Fibroblast of lung (primary cell): Measurements from ENCODE around the gene KATNAL1. TPM values are rescaled to one million over a fixed set of nuclear protein-coding genes. Genes with fewer than 3 reads are reported as not detected.

Source experiments
- DNase-seq, 2 donors: peaks; one replicate each; pipeline versions ENCODE4 v3.0.0 to v3.0.0-alpha.2; 2010; ENCODE audit warnings: low read depth in 2 of 2
- H2AFZ ChIP-seq: 2 replicates; pipeline ENCODE4 v1.5.1; 2012; ENCODE audit warnings: low read length, control low read depth, inconsistent platforms
- H3K27ac ChIP-seq: 2 replicates; pipeline ENCODE4 v1.5.1; 2011; ENCODE audit warnings: low read length, control low read depth; ENCODE audit not compliant: insufficient read depth
- H3K27me3 ChIP-seq: 2 replicates; pipeline ENCODE4 v1.5.1; 2011; ENCODE audit warnings: mild to moderate bottlenecking, low read length; ENCODE audit not compliant: control insufficient read depth, insufficient read depth
- H3K36me3 ChIP-seq: 2 replicates; pipeline ENCODE4 v1.5.1; 2011; ENCODE audit warnings: low read length; ENCODE audit not compliant: control insufficient read depth, insufficient read depth
- H3K4me1 ChIP-seq: 2 replicates; pipeline ENCODE4 v1.5.1; 2011; ENCODE audit warnings: low read length; ENCODE audit not compliant: control insufficient read depth, insufficient read depth; ENCODE audit errors: extremely low read depth
- H3K4me2 ChIP-seq: 2 replicates; pipeline ENCODE4 v1.5.1; 2011; ENCODE audit warnings: low read length, control low read depth; ENCODE audit not compliant: insufficient read depth; ENCODE audit errors: extremely low read depth
- H3K4me3 ChIP-seq, 4 experiments: fragments of 200-600 bp in 1 of 4; sonication (generic) in 1 of 4; replicated peaks in 1 of 4; 2 replicates each; pipeline ENCODE4 v1.5.1; 2011 to 2016; ENCODE audit warnings: low read length in 4 of 4, low read depth in 3 of 4, mild to moderate bottlenecking in 3 of 4, control low read depth in 2 of 4, inconsistent platforms in 1 of 4, mixed read lengths in 1 of 4; ENCODE audit not compliant: insufficient read depth in 1 of 4; ENCODE audit errors: control extremely low read depth in 1 of 4
- H3K79me2 ChIP-seq: 2 replicates; pipeline ENCODE4 v1.5.1; 2012; ENCODE audit warnings: mild to moderate bottlenecking, low read length, inconsistent platforms; ENCODE audit not compliant: control insufficient read depth, insufficient read depth
- H3K9ac ChIP-seq: 2 replicates; pipeline ENCODE4 v1.5.1; 2011; ENCODE audit warnings: mild to moderate bottlenecking, low read length, control low read depth; ENCODE audit not compliant: insufficient read depth
- H3K9me3 ChIP-seq: 2 replicates; pipeline ENCODE4 v1.5.1; 2012; ENCODE audit warnings: low read depth, low read length; ENCODE audit not compliant: control insufficient read depth, insufficient read depth
- H4K20me1 ChIP-seq: 2 replicates; pipeline ENCODE4 v1.5.1; 2011; ENCODE audit warnings: low read length; ENCODE audit not compliant: control insufficient read depth, insufficient read depth; ENCODE audit errors: extremely low read depth
- CTCF ChIP-seq, 2 donors: IDR thresholded peaks in 1 of 2; conservative IDR thresholded peaks in 1 of 2; 1 replicate in 1 of 2; 2 replicates in 1 of 2; pipeline ENCODE4 v1.5.1; 2011 to 2012; ENCODE audit warnings: low read length in 2 of 2, control low read depth in 1 of 2, inconsistent platforms in 1 of 2, low read depth in 1 of 2, mild to moderate bottlenecking in 1 of 2
- EZH2 ChIP-seq: IDR thresholded peaks from 2 replicates; pipeline ENCODE4 v1.5.1; 2012; ENCODE audit warnings: low read length, control low read depth, mild to moderate bottlenecking; ENCODE audit errors: missing control alignments
- polyA plus RNA-seq, 2 donors: library from polyadenylated mRNA; depleted of rRNA in 1 of 2; stranded (reverse) in 1 of 2; unstranded in 1 of 2; fragments of >200 nt; gene quantifications; 2 replicates each; pipeline ENCODE4 v1.2.1, GENCODE V29; 2011 to 2012; ENCODE audit warnings: missing spikeins in 1 of 2
- total RNA-seq: library from RNA; depleted of rRNA; stranded (reverse); fragments of >200 nt; gene quantifications from 2 replicates; pipeline ENCODE4 v1.2.1, GENCODE V29; 2014

Gene KATNAL1
- total and polyA plus RNA-seq, 2 donors (not counting 1 experiment from before 2014, with no cell fraction given): 24.8 to 32.7 TPM

- H3K27ac ChIP-seq: no peak overlapping the region
- no peak overlapping the region for H3K4me3 ChIP-seq
- no peak overlapping the region for H2AFZ ChIP-seq
- H3K4me2 ChIP-seq: no peak overlapping the region
- no peaks in the 10 kb centered on the region for H3K36me3 ChIP-seq
- DNase-seq: no peak
- no peaks in the 10 kb centered on the region for H3K9me3 ChIP-seq
- H3K9ac ChIP-seq: no peak overlapping the region
- no peaks in the 10 kb centered on the region for H4K20me1 ChIP-seq
- TF ChIP-seq CTCF (conservative IDR thresholded peaks at IDR 0.05 in 1 of 2, IDR thresholded peaks at IDR 0.05 in 1 of 2; ENCODE audit: low read depth in 1 of 2, low read length in 2 of 2) (no peak), EZH2 (no peak)
- H3K4me1 ChIP-seq: no peaks in the 10 kb centered on the region
- peaks cover 4% of the 10 kb centered on the region for H3K79me2 ChIP-seq
- H3K27me3 ChIP-seq: no peaks in the 10 kb centered on the region
These were observed 59.9 kb downstream of the KATNAL1 start for GRCh38 chr13:30247406-30247805.

- TF ChIP-seq EZH2 (no peak), CTCF (conservative IDR thresholded peaks at IDR 0.05 in 1 of 2, IDR thresholded peaks at IDR 0.05 in 1 of 2; ENCODE audit: low read depth in 1 of 2, low read length in 2 of 2) (no peak)
- H2AFZ ChIP-seq: no peak overlapping the region
- H3K9ac ChIP-seq: no peak overlapping the region
- no peak for DNase-seq
- H3K36me3 ChIP-seq: peaks cover 2% of the 10 kb centered on the region
- H3K27ac ChIP-seq: no peak overlapping the region
- H3K4me1 ChIP-seq: no peaks in the 10 kb centered on the region
- H3K4me3 ChIP-seq: no peak overlapping the region
- no peaks in the 10 kb centered on the region for H3K27me3 ChIP-seq
- H3K4me2 ChIP-seq: no peak overlapping the region
- no peaks in the 10 kb centered on the region for H3K79me2 ChIP-seq
- H3K9me3 ChIP-seq: no peaks in the 10 kb centered on the region
- H4K20me1 ChIP-seq: no peaks in the 10 kb centered on the region
These were observed 65.8 kb downstream of the KATNAL1 start for GRCh38 chr13:30241532-30241931.

GRCh38 chr13:30240608-30241007 lies 66.7 kb downstream of the KATNAL1 start:
- Histone ChIP-seq H3K4me3 (no peak overlapping the region), H3K79me2 (no peaks in the 10 kb centered on the region), H3K9me3 (no peaks in the 10 kb centered on the region), H3K4me1 (no peaks in the 10 kb centered on the region), H3K27ac (no peak overlapping the region), H4K20me1 (no peaks in the 10 kb centered on the region), H2AFZ (no peak overlapping the region), H3K4me2 (no peak overlapping the region), H3K36me3 (peaks cover 2% of the 10 kb centered on the region), H3K9ac (no peak overlapping the region), H3K27me3 (no peaks in the 10 kb centered on the region)
- no peak for DNase-seq
- TF ChIP-seq CTCF (conservative IDR thresholded peaks at IDR 0.05 in 1 of 2, IDR thresholded peaks at IDR 0.05 in 1 of 2; ENCODE audit: low read depth in 1 of 2, low read length in 2 of 2) (no peak), EZH2 (no peak)
